Chondrocyte (in vitro differentiated cells): ENCODE data around the gene LRIT1. TPM values are rescaled to one million over a fixed set of nuclear protein-coding genes. Genes with fewer than 3 reads are reported as not detected.

Experiments
- DNase-seq: peaks from one replicate; pipeline ENCODE4 v3.0.0; 2021; ENCODE audit warnings: mixed read lengths, low spot score
- H3K27ac Mint-ChIP-seq: one replicate; pipeline ENCODE4 v1.8.0; 2021; ENCODE audit warnings: mild to moderate bottlenecking, moderate library complexity, mixed read lengths; ENCODE audit not compliant: unreplicated experiment
- H3K27me3 Mint-ChIP-seq: 2 replicates; pipeline ENCODE4 v1.8.0; 2021; ENCODE audit warnings: low read depth, mixed read lengths
- H3K36me3 Mint-ChIP-seq: 2 replicates; pipeline ENCODE4 v1.8.0; 2021; ENCODE audit warnings: low read depth, mixed read lengths
- H3K4me1 Mint-ChIP-seq: 2 replicates; pipeline ENCODE4 v1.8.0; 2021; ENCODE audit warnings: low read depth, mild to moderate bottlenecking, mixed read lengths
- H3K4me3 Mint-ChIP-seq: one replicate; pipeline ENCODE4 v1.8.0; 2021; ENCODE audit warnings: mild to moderate bottlenecking, moderate library complexity, mixed read lengths; ENCODE audit not compliant: unreplicated experiment
- H3K9me3 Mint-ChIP-seq: 2 replicates; pipeline ENCODE4 v1.8.0; 2021; ENCODE audit warnings: low read depth, mixed read lengths
- total RNA-seq: library from RNA; stranded (reverse); gene quantifications from 3 replicates; pipeline ENCODE4 v1.2.1, GENCODE V29; 2021
- TF ChIP-seq, protein P1 (sequence below): fragments of 200-600 bp; sonication (generic); IDR thresholded peaks from 2 replicates; pipeline ENCODE4 v1.5.0; 2021; ENCODE audit warnings: antibody characterized with exemption, mild to moderate bottlenecking, moderate library complexity

The LRIT1 gene
- total RNA-seq, 1 donor from 2014 or later: not detected

DNA sequence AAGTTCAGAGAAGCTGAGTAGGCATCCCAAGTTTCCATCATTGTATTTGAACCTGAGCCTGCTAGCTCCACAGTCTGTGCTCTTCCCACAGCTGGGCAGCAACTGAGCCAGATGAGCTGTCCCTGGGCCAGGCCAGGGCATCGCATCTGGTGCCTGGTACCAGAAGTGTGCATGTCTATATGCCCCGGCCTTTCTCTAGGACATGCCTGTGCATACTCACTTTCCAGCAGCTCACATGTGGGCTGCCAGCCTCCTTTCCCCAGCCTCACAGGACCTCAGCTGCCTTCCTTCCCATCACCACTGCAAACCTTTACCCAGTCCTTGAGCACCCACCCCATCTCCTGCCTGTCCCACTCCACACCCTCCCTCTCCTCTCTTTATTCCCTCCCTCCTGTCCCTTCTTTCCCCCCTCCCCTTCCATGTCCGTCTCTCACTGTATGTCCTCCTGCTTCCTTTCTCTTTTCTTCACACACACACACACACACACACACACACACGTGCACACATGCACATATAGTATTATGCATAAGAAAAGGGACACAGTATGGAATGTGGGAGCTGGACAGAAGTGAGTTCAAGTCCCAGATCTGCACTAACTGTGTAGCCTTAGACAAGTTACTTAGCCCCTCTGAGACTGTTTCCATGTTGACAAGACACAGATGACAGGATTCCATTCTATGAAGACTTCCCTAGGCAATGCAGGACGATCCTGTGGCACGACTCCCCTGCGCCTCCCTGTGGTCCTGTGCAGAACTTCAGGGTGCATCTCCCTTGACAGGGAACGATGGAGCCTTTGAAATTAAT lies 36.1 kb downstream of the LRIT1 start:
- DNase-seq: no peak
- Mint-ChIP-seq H3K4me1 (no peaks in the 10 kb centered on the region), H3K27ac (no peak overlapping the region), H3K4me3 (no peak overlapping the region), H3K27me3 (peaks cover 24% of the 10 kb centered on the region), H3K9me3 (no peaks in the 10 kb centered on the region), H3K36me3 (no peaks in the 10 kb centered on the region)
- TF ChIP-seq, protein P1, sequence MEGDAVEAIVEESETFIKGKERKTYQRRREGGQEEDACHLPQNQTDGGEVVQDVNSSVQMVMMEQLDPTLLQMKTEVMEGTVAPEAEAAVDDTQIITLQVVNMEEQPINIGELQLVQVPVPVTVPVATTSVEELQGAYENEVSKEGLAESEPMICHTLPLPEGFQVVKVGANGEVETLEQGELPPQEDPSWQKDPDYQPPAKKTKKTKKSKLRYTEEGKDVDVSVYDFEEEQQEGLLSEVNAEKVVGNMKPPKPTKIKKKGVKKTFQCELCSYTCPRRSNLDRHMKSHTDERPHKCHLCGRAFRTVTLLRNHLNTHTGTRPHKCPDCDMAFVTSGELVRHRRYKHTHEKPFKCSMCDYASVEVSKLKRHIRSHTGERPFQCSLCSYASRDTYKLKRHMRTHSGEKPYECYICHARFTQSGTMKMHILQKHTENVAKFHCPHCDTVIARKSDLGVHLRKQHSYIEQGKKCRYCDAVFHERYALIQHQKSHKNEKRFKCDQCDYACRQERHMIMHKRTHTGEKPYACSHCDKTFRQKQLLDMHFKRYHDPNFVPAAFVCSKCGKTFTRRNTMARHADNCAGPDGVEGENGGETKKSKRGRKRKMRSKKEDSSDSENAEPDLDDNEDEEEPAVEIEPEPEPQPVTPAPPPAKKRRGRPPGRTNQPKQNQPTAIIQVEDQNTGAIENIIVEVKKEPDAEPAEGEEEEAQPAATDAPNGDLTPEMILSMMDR: peak; percentile 75

DNA sequence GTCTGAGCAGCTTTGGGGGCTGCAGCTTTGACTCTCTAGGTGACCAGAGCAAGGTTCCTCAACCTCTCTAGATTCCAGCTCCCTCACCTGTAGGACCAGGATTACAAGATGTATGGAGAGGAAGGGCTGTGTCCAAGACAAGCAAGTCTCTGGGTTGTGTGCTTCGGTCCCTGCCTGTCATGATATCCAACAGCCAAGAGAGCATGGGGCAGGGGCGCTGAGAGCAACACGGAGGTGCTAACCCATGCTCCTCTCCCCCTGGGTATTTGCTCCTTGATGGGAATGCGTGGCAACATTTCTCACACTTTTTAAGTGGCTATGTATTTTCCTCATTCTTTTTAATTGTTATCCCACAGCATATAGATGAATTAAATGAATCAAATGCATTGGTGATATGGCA lies 36.7 kb downstream of the LRIT1 start:
- H3K4me1 Mint-ChIP-seq: no peaks in the 10 kb centered on the region
- H3K27me3 Mint-ChIP-seq: peaks cover 26% of the 10 kb centered on the region
- no peak overlapping the region for H3K27ac Mint-ChIP-seq
- no peaks in the 10 kb centered on the region for H3K36me3 Mint-ChIP-seq
- TF ChIP-seq, protein P1: no peak
- H3K4me3 Mint-ChIP-seq: no peak overlapping the region
- H3K9me3 Mint-ChIP-seq: no peaks in the 10 kb centered on the region
- no peak for DNase-seq

DNA sequence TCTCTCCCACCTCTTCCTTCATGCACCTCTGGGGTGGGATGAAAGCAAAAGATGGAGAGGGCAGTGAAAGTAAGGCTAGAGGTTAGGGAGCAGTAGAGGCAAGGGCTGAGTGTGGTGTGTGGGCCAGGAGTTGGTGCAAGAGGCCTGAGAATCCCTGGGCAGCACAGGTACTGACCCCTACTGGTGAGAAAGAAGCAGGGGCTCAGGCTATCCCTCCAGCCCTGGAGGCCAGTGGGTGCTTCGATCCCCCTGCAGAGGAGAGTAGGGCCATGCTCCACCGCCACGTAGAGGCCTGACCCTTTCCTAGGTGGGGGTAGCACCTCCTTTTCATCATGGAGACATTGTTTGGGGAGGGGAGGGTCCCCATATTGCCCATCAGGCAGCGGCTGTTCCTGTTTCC lies 37.2 kb downstream of the LRIT1 start:
- Mint-ChIP-seq H3K27me3 (peaks cover 26% of the 10 kb centered on the region), H3K27ac (no peak overlapping the region), H3K36me3 (no peaks in the 10 kb centered on the region), H3K9me3 (no peaks in the 10 kb centered on the region), H3K4me3 (no peak overlapping the region), H3K4me1 (no peaks in the 10 kb centered on the region)
- TF ChIP-seq, protein P1: peak; percentile 36
- DNase-seq: no peak

- peaks cover 2% of the 10 kb centered on the region for H3K36me3 Mint-ChIP-seq
- DNase-seq: no peak
- TF ChIP-seq, protein P1: no peak
- no peaks in the 10 kb centered on the region for H3K4me1 Mint-ChIP-seq
- H3K27me3 Mint-ChIP-seq: peaks cover 29% of the 10 kb centered on the region
- no peaks in the 10 kb centered on the region for H3K9me3 Mint-ChIP-seq
- H3K4me3 Mint-ChIP-seq: no peak overlapping the region
- H3K27ac Mint-ChIP-seq: no peak overlapping the region
Observed at GRCh38 chr10:84202349-84202748, 39.0 kb downstream of the LRIT1 start.

GRCh38 chr10:84201682-84202081 lies 39.7 kb downstream of the LRIT1 start:
- TF ChIP-seq, protein P1: no peak
- DNase-seq: no peak
- no peak overlapping the region for H3K27ac Mint-ChIP-seq
- peaks cover 2% of the 10 kb centered on the region for H3K36me3 Mint-ChIP-seq
- H3K4me1 Mint-ChIP-seq: no peaks in the 10 kb centered on the region
- no peak overlapping the region for H3K4me3 Mint-ChIP-seq
- no peaks in the 10 kb centered on the region for H3K9me3 Mint-ChIP-seq
- peaks cover 22% of the 10 kb centered on the region for H3K27me3 Mint-ChIP-seq
